Heart left ventricle (tissue), 13 donors: ENCODE data around the gene GNAS.

Experiments used
- POLR2A ChIP-seq, 2 donors: fragments of 450-650 bp; IDR thresholded peaks; one replicate each; pipeline ENCODE4 v1.6.1; 2017; ENCODE audit warnings: antibody characterized with exemption in 2 of 2, mild to moderate bottlenecking in 2 of 2, moderate library complexity in 2 of 2
- TF ChIP-seq, protein P1 (sequence below), 12 donors: fragments of 200-600 bp; sonication (generic) in 4 of 12; IDR thresholded peaks; one replicate each; pipeline versions ENCODE4 v1.5.0 to v1.8.0; 2018 to 2022; ENCODE audit warnings: antibody characterized with exemption in 12 of 12, mild to moderate bottlenecking in 5 of 12
- donor health status: ischemic (EF 13 %, LVEDD 7.1; RV severe dilation, severe dysfunction).
- donor health status: DM: no; HTN: yes; CAD: no.
- donor health status: DM: no; HTN: no; CAD: no.
- donor health status: ischemic (EF 25% LVEDD 6.9; RV normal size, moderate dysfunction).
- donor health status: ischemic (EF 25% LVEDD 5.7; RV mildly dilated, moderate dysfunction).
- donor health status: ischemic (EF 35%, LVEDD 5.7; RV mildly dilated, moderate dysfunction).
- donor health status: nonischemic (EF 11% LVEDD 7.7; RV severe dilation, severe dysfunction).
- donor health status: DM: yes; HTN: yes; CAD: no.
- donor health status: PGD.
- donor health status: ischemic (EF 29% LVEDD 5.4; RV normal size, mild dysfunction).
- donor health status: nonischemic (EF 23%, LVEDD 6.1; RV moderate dilation, normal function).

DNA sequence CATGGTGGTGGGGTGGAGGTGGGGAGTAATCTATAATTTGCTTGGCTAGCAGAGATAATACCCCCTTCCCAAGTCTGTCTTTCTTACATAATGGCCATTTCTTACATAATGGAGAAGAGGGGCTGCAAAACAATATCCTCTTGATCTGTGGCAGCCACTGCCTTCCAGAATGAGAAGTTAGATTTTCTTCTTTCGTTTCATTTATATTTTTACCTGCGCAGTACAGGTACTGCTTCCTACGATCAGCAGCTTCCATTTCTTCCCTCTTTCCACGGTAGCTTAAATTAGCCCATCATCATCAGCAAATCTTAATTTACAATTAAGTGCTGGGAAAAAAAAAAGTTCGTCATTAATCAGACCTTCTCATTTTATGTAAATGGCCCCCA is 30.2 kb downstream of the GNAS start:
- TF ChIP-seq, protein P1, sequence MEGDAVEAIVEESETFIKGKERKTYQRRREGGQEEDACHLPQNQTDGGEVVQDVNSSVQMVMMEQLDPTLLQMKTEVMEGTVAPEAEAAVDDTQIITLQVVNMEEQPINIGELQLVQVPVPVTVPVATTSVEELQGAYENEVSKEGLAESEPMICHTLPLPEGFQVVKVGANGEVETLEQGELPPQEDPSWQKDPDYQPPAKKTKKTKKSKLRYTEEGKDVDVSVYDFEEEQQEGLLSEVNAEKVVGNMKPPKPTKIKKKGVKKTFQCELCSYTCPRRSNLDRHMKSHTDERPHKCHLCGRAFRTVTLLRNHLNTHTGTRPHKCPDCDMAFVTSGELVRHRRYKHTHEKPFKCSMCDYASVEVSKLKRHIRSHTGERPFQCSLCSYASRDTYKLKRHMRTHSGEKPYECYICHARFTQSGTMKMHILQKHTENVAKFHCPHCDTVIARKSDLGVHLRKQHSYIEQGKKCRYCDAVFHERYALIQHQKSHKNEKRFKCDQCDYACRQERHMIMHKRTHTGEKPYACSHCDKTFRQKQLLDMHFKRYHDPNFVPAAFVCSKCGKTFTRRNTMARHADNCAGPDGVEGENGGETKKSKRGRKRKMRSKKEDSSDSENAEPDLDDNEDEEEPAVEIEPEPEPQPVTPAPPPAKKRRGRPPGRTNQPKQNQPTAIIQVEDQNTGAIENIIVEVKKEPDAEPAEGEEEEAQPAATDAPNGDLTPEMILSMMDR (IDR thresholded peaks at IDR 0.05), result no peak
- TF ChIP-seq POLR2A (IDR thresholded peaks at IDR 0.05), result no peak
